HG03558 (cell line): ENCODE results near the gene PARP9.
"Not testable (repeated sequence)": the region's sequence is repeated elsewhere in the genome, so short reads cannot be mapped to it uniquely, and the experiment has no call there.

ENCODE experiments used
- ATAC-seq: cut with Tn5 transposase; IDR thresholded peaks from one replicate; pipeline ENCODE4 v1.9.1; 2021; ENCODE audit warnings: moderate number of reproducible peaks; ENCODE audit not compliant: unreplicated experiment; ENCODE audit errors: extremely low read depth

Gene PARP9

GRCh38 chr3:122533480-122533879 lies 30.6 kb downstream of the PARP9 start:
- no peak for ATAC-seq

- no peak for ATAC-seq
Observed at GRCh38 chr3:122530164-122530563, 33.9 kb downstream of the PARP9 start.

GRCh38 chr3:122523317-122523716 lies 40.8 kb downstream of the PARP9 start:
- ATAC-seq, result no peak

- ATAC-seq, result no peak
Observed at GRCh38 chr3:122520861-122521260, 43.2 kb downstream of the PARP9 start.

GRCh38 chr3:122519693-122520092 lies 44.4 kb downstream of the PARP9 start:
- ATAC-seq, result no peak

GRCh38 chr3:122516846-122517360 lies 47.2 kb downstream of the PARP9 start:
- no peak for ATAC-seq

GRCh38 chr3:122515870-122516269 lies 48.2 kb downstream of the PARP9 start:
- no peak for ATAC-seq

- ATAC-seq, result no peak
Observed at GRCh38 chr3:122515020-122515468, 49.1 kb downstream of the PARP9 start.

GRCh38 chr3:122514123-122515019 lies 49.7 kb downstream of the PARP9 start, which contains the start of gene KPNA1:
KPNA1 (minus strand) TSS chr3:122514939; CDS start chr3:122496565, 18,374 bp downstream.
- peak; percentile 71 for ATAC-seq

GRCh38 chr3:122513386-122514122 lies 50.5 kb downstream of the PARP9 start:
- no peak for ATAC-seq

GRCh38 chr3:122512284-122512683 lies 51.8 kb downstream of the PARP9 start:
- no peak for ATAC-seq

- ATAC-seq, result no peak
Observed at GRCh38 chr3:122510878-122511535, 53.1 kb downstream of the PARP9 start.

- ATAC-seq, result not testable (repeated sequence)
Observed at GRCh38 chr3:122508944-122509343, 55.2 kb downstream of the PARP9 start.

- ATAC-seq, result no peak
Observed at GRCh38 chr3:122508135-122508914, 55.8 kb downstream of the PARP9 start.

GRCh38 chr3:122506450-122506849 lies 57.6 kb downstream of the PARP9 start:
- no peak for ATAC-seq

GRCh38 chr3:122505676-122506075 lies 58.4 kb downstream of the PARP9 start:
- ATAC-seq, result no peak

- ATAC-seq, result no peak
Observed at GRCh38 chr3:122502941-122503340, 61.2 kb downstream of the PARP9 start.

GRCh38 chr3:122502139-122502538 lies 62.0 kb downstream of the PARP9 start:
- ATAC-seq, result no peak

GRCh38 chr3:122500964-122501363 lies 63.1 kb downstream of the PARP9 start:
- ATAC-seq, result not testable (repeated sequence)

GRCh38 chr3:122498152-122498551 lies 65.9 kb downstream of the PARP9 start:
- no peak for ATAC-seq
